DMS 273 (cell line): ENCODE data around the gene CRTAP.
"Not testable (repeated sequence)": the region's sequence is repeated elsewhere in the genome, so short reads cannot be mapped to it uniquely, and the experiment has no call there.

Source experiments
- DNase-seq: peaks from one replicate; lab custom pipeline; 2025; ENCODE audit not compliant: unreplicated experiment; lab: John Stamatoyannopoulos, UW

Gene CRTAP

DNA sequence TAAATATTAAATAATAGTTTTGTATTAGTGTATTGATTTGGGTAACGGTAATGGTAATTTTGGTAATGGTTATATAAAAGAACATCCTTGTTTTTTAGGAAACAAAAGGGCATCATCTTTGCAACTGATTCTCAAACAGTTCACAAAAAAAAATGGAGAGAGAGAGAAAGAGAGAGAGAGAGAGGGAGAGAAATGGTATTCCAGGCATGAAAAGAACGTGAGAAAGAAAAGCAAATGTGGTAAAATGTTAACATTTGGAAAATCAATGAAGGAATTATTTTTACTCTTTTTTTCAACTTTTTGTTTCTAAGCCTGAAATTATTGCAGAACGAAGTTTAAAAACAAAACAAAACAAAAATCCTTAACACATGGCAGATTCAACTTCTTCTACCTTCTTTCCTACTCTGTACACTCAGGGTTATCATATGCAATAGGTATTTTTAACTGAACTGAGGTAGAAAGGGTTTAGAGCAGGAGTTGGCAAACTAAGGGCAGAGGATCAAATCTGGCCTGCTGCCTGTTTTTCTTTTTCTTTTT is 14.6 kb upstream of the CRTAP start:
- DNase-seq: no peak

DNA sequence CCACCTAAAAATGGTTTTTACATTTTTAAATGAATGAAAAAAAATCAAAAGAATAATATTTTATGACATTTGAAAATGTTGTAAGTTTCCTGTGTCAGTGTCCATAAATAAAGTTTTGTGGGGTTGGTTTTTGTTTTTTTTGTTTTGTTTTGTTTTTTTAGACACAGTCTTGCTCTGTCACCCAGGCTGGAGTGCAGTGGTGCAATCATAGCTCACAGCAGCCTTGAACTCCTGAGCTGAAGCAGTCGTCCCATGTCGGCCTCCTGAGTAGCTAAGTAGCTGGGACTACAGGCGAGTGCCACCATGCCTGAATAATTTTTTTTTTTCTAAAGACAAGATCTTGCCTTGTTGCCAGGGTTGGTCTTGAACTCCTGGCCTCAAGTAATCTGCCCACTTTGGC is 14.1 kb upstream of the CRTAP start:
- DNase-seq: no peak

DNA sequence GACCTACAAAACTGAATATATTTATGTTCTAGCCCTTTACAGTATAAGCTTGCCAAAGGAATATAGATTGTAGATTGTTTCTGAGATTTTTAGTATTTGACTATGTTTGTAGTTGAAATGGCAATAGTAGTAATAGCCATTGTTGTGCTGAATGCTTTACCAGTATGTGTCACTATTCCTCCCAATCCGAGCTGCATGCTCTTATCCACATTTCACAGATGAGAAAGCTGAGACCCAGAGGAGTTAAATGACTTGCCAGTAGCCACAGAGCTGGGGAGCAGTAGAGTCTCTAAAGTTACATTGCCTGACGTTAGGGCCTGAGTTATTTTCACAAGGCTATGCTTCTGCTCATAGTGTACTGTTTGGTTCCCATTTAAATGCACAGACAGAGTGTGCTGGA is 13.6 kb upstream of the CRTAP start:
- DNase-seq: no peak

DNA sequence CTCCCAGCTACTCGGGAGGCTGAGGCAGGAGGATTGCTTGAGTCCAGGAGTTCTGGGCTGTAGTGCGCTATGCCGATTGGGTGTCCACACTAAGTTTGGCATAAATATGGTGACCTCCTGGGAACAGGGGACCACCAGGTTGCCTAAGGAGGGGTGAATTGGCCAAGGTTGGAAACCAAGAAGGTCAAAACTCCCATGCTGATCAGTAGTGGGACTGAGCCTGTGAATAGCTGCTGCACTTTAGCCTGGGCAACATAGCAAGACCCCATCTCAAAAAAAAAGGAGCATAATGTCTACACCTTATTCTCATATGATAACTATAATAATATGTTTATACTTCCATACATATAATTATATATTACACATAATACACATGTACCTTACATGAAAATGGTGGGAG is 10.8 kb upstream of the CRTAP start:
- DNase-seq: no peak

DNA sequence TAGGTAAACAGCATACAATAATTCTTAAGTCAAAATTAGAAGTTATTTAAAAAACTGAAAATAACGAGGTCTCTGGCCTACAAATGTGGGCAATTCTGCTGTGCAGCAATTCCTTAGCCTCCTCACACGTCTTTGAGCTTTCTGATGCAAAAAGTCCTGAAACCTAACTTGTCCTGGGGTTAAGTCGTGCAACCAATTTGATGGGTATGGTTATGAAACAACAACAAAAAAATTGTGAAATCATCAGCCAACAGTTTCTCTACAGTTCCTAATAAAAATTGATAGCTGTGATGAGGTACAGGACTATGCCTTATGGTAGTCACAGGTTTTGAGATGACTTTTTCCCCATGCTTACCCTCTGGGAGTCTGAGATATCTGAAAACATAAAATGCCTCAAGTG is 10.3 kb upstream of the CRTAP start:
- no peak for DNase-seq

DNA sequence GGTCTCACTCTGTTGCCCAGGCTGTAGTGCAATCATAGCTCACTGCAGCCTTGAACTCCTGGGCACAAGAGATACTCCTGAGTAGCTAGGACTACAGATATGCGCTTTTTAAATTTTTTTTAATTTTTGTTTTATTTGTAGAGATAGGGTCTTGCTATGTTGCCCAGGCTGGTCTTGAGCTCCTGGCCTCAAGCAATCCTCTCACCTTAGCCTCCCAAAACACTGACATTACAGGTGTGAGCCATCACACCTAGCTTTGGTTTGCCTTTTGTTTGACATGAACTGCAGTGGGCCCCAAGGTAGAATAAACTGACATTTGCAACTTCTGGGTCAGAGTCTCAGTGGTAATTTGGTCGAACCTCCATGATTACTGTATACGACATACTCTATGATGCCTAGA is 9.0 kb upstream of the CRTAP start:
- no peak for DNase-seq

DNA sequence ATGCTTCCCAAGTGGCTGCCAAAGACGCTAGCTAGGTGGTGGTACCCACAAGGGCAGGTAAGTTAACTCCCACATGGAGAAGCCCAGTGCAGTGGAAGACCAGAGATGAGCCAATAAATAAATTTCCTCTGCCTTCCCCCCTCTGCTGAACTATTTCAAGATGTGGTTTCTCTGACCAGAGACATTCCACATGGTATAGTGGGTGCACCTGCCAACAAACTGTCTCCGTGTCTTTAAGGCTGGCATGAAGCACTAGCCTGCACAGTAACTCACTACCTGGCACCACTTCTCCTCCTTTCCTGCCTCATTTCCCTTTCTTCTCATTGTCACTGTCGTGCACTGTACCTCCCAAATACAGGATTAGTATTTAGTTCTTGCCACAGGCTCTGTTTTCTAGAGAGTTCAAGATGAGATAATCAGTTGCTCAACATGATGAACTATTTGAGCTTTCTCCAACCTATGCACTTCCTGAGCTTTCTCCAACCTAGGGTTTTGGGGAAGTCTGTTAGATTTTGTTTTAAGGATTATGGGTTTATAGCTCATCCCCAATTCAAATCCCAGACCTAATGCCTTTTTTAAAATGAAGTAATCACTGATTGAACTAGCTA is 8.4 kb upstream of the CRTAP start:
- peak; percentile 20 for DNase-seq

DNA sequence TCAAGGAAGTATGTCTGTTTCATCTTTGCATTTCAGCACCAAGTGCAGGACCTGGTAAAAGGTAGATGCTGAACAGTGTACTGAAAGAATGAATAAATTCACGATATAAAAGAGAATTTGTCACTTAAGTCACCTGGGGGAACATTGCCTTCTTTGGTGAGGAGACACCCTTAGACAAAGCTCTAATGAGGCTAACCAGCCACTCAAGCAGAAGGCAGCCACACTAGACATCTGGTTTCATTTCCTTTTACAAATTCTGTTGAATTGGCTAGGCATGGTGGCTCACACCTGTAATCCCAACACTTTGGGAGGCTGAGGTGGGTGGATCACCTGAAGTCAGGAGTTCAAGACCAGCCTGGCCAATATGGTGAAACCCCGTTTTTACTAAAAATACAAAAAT is 7.0 kb upstream of the CRTAP start:
- not testable (repeated sequence) for DNase-seq

DNA sequence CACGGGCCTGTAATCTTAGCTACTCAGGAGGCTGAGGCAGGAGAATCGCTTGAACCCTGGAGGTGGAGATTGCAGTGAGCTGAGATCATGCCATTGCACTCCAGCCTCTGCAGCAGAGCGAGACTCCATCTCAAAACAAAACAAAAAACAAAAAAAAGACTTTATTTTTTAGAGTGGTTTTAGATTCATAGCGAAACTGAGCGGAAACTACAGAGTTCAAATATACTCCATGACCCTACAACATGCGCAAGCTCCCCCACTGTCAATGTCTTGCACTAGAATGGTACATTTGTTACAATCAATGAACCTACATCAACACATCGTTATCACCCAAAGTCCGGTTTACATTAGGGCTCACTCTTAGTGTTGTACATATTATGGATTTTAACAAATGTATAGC is 2.2 kb upstream of the CRTAP start:
- no peak for DNase-seq

DNA sequence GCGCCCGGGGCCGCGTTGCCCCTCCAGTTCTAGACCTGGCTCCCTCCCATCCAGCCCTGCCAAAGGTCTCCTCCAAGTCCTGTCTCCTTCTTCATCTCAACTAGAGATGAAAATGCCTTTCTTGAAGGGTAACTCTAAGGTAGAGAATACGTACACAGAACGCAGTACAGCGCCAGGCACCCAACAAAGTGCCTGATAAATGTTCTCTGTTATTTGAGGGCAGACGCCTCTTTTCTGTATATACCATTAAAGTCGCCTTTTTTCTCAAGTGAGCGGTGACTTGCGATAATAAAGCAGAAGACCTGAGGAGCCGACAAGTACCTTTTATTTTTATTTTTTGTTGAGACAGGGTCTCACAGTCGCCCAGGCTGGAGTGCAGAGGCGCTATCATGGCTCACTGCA is 809 bp downstream of the CRTAP start:
- DNase-seq: no peak

DNA sequence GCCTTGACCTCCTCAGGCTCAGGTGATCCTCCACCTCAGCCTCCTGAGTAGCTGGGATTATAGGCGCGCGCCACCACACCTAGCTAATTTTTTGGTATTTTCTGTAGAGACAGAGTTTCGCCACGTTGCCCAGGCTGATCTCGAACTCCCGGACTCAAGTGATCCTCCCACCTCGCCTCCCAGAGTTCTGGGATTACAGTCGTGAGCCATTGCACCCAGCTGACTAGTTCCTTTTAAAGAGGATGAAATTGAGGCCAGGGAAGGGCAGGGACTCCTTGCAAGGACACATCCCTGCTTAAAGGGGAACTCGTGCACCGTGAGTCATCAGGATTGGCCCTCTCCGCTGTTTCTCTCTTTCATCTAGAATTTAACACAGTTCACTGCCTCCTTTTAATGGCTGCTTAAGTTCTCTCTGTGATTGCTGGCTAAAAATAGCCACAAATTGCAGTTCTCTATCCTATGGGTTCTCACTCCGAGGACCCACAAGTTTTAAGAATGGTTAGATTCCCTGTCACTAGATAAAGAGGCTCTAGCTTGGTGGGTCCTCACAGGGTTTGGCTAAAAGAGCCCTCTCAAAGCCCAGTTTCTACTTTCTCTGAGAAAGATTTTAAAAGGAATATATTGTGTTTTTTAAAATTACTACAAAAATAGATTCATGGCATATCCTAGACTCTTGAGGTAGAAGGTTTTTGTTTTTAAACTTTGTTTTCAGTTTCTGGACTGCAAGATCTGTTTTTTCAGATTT is 1.4 kb downstream of the CRTAP start:
- DNase-seq: peak; percentile 67

DNA sequence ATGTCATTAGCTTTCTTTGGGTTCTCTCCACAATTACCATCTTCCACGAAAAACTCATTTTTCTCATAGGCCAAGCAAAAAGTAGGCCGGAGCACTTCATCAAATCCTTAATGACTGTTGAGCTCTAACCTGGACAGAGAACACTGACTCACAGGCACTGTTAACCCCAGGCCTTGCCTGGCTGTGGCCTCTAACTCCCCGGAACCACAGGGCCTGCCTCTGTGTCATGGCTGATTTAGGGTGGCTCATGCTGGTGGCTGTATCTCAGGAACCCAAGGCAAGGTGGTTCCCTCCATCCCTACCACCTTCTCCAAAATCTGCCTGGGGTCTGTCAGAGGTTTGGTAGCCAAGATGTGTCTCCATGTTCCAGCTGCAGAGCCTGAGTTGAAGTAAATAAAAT is 3.6 kb downstream of the CRTAP start:
- no peak for DNase-seq

DNA sequence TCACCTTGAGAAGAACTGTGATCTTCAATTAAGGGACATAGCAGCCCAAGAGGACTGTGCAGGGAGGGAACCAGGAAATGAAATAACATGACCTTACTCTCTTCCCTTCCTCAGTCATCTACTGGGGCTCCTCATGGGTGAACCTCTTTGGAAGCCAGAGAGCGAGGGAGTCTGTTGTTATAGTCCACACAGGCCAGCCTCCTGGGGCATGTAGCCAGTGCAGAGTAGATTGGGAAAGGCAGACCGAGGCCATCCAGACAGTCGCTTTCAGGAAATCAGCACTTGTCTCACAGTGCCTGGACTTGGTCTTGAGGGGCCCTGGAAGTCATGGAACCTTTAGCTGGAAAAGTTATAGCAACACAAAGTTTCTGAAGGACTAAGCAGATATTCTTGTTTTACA is 6.1 kb downstream of the CRTAP start:
- DNase-seq: no peak

DNA sequence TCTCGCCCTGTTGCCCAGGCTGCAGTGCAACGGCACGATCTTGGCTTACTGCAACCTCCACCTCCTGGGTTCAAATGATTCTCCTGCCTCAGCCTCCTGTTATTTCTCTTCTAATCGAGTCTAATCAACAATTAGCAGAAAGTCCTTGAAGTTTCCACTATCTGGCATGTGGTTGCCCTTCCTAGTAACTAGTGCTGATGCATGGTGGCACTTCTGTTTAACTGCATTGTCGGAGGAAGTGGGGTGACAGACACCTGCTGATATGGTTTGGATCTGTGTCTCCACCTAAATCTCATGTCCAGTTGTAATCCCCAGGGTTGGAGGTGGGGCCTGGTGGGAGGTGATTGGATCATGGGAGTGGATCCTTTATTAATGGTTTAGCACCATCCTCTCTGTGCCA is 9.2 kb downstream of the CRTAP start:
- DNase-seq: no peak

DNA sequence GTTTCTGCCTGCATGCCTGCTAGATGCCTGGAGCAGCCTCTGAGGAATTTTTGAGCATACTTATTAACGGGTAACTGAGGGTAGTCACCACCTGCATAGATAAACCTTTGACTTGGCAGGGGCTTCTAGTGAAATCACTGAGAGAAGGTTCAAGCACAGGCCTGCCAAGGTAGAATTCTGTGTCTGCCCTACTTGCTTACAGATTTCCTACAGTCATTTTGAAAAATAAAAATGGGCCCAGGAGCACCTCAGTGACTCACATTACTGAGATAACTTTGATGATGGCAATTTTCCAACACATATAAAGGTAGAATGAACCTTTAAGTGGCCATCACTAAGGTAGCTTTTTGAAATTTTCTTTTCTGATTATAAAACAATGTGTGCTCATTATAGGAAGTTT is 10.8 kb downstream of the CRTAP start:
- no peak for DNase-seq

DNA sequence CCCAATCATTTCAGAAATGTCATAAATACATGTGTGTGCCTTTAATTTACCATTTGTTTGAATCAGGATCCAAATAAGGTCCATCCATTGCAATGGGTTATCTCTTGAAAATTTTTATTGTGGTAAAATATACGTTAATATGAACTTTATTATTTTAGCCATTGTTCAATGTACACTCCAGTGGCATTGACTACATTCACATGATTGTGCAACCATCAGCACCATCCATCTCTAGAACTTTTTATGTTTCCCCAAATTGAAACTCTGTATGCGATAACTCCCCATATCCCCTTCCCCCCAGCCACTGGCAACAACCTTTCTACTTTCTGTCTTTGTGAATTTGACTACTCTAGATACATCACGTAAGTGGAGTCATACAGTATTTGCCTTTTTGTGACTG is 12.0 kb downstream of the CRTAP start:
- DNase-seq: no peak

DNA sequence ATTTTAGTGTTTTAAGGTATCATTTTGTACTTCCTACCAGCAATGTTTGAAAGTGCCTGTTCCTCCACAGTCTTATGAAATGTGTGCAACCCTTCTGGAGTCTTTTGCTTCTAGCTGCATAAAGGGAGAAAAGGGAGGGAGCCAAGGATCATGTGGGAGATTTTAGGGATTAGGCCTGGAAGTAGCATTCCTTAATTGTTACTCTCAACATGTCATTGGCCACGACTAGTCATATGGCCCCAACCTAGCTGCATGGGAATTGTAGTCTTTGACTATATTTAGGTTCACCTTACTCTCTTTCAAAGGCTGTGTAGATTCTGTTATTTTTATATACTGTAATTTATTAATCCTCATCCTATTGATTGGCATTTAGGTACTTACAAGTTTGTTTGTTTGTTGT is 14.9 kb downstream of the CRTAP start:
- DNase-seq: no peak

DNA sequence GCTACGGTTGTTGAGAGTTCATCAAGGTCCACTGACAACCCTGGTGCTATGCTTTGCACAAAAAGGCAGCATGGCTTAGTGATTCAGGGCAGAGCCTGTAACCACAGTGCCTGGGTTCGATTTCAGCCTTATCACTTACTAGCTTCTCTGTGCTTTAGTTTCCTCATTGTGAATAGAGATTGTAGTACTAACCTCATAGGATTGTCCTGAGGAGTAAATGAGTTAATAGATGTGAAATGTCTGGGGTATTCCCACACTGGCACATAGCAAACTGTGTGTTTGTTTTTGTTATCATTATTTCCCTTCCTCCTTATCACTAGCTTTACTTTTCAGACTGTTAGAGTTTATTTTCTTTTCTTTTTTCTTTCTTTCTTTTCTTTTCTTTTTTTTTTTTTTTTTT is 16.3 kb downstream of the CRTAP start:
- no peak for DNase-seq

DNA sequence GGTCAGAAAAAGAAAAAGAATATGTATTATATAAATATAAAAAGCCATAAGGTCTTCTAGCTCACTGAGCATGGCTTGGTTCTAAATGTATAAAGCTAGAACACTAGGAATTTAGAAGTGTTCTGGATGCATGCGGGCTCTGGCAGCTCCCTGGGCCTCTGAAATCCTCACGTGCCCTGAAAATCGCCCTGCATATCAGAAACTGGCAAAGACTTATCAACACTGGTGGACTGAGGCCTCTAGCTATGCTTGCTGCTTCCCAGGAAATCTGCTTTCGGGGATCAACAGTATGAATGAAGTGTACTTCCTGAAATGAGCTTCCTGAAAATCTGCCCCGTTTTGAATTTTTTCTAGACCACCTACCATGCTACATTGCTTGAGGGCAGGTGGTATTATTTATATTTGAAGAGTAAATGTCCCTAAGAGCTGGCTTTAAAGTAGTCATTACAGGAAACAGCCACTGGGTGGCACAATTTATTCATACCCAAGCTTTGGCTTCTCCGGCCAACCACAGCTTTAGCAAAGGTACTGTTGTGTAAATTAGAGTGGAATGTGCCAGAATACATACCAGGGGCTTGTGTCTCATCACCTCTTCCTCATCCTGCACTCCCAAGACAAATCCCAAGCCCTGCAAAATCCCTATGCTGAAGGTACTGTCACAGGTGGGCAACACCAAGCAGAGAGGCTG is 17.7 kb downstream of the CRTAP start:
- peak; percentile 66 for DNase-seq

DNA sequence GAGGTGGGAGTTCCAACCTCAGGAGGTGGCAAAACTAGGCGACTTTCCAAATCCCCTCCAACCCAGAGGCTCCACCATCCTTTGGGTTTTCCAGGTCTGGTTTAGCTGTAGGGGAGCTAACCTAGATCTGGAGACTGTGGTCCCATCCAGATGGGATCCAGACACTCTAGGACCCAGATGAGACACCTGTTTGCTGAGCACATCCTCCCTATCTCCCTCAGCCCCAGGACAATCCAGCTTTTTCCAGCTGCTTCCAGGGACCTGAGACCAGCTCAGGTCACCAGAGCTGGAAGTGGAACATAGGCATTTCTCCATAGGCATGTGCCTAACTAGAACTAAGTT is 18.2 kb downstream of the CRTAP start:
- DNase-seq: no peak

DNA sequence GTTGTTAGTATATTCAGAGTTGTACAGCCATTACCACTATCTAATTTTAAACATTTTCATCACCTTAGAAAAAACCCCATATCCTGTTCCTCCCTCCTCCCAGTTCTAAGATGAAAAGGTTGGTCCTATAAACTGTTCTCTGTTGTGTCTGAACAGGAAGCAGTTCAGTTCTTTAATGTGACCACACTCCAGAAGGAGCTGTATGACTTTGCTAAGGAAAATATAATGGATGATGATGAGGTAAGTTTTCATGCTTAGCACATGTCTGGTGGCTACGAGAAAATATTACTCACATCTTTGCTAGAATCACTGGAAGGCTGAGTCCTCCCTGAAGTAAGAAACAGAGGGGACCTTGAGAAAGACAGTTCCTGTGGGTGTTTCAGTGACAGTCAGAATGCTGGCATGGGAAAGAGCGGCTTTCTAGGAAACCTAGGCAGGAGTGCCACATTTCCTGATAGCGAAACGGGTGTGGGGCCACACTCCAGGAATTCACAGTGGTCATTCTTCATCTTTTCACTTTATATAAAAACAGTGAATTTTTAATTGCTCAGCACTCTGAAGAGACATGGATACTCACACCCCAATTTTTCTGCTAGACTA is 20.3 kb downstream of the CRTAP start:
- no peak for DNase-seq

DNA sequence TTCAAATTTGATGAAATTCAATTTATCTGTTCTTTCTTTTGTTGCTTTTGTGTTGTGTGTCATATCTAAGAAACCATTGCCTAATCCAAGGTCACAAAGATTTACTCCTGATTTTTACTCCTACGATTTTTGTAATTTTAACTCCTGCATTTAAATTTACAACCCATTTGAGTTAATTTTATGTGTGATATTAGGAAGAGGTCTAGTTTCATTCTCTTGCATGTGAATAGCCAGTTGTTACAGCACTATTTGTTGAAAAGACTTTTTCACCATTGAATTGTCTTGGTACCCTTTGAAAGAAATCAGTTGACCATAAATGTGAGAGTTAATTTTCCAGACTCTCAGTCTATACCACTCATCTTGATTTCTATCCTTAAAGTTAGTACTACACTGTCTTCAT is 23.9 kb downstream of the CRTAP start:
- DNase-seq: no peak
